Cardiac muscle cell (in vitro differentiated cells and primary cell): ENCODE data around the gene NSRP1. TPM values are rescaled to one million over a fixed set of nuclear protein-coding genes. Genes with fewer than 3 reads are reported as not detected.
"Not testable (repeated sequence)": the region's sequence is repeated elsewhere in the genome, so short reads cannot be mapped to it uniquely, and the experiment has no call there.

Experiments
- DNase-seq, 2 donors: peaks; one replicate each; pipeline versions ENCODE4 v3.0.0 to v3.0.0-alpha.2; 2010 to 2017; ENCODE audit warnings: low read depth in 1 of 2, low spot score in 1 of 2
- H3K27ac ChIP-seq: fragments of 200-600 bp; sonication (generic); 2 replicates; pipeline ENCODE4 v1.5.1; 2016
- H3K27me3 ChIP-seq: fragments of 200-600 bp; sonication (generic); 2 replicates; pipeline ENCODE4 v1.6.0; 2016; ENCODE audit warnings: control low read depth
- H3K36me3 ChIP-seq: fragments of 200-600 bp; sonication (generic); 2 replicates; pipeline ENCODE4 v1.5.1; 2016; ENCODE audit warnings: control low read depth
- H3K4me1 ChIP-seq: fragments of 200-600 bp; sonication (generic); 2 replicates; pipeline ENCODE4 v1.8.1; 2017; ENCODE audit warnings: low read depth, mild to moderate bottlenecking, mixed run types
- H3K4me3 ChIP-seq: fragments of 200-600 bp; sonication (generic); 2 replicates; pipeline ENCODE4 v1.5.1; 2016; ENCODE audit warnings: mild to moderate bottlenecking
- H3K9me3 ChIP-seq: fragments of 200-600 bp; sonication (generic); 2 replicates; pipeline ENCODE4 v1.5.1; 2017; ENCODE audit warnings: low read depth, mild to moderate bottlenecking, control low read depth
- CTCF ChIP-seq: IDR thresholded peaks from 2 replicates; pipeline ENCODE4 v1.5.1; 2012; ENCODE audit warnings: low read depth, mild to moderate bottlenecking, low read length
- polyA plus RNA-seq: library from polyadenylated mRNA; unstranded; fragments of >200 nt; fragmentation: Nextera tagmentation; extraction: Ambion mirVana; gene quantifications from 2 replicates; pipeline ENCODE4 v1.2.1, GENCODE V29; 2016
- total RNA-seq: library from RNA; depleted of rRNA; stranded (reverse); fragments of >200 nt; gene quantifications from 2 replicates; pipeline ENCODE4 v1.2.3, GENCODE V29; 2016

Gene NSRP1
- total and polyA plus RNA-seq, 2 experiments from 2014 or later, result 14.6 to 29.1 TPM

DNA sequence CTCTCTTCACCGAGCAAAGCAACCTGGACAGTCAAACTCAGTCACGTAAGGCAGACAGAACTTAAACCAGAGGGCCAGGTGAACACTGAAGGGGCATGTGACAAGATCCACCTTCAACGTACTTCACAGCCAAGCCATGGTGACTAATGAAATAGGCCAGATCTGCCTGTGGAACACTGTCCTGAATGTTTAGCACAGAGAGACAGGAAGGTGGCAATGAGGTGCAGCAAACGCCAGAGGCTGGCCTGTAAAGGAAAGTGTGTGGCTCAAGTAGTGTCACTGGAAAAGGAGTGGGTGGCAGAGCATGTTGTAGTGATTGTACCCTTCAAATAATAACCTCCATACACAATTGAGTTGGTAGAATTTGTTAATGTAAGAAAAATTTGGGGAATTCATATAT is 80.8 kb downstream of the NSRP1 start:
- Histone ChIP-seq H3K27ac (no peak overlapping the region), H3K9me3 (no peaks in the 10 kb centered on the region), H3K27me3 (no peaks in the 10 kb centered on the region), H3K36me3 (no peaks in the 10 kb centered on the region), H3K4me1 (no peaks in the 10 kb centered on the region), H3K4me3 (no peak overlapping the region)
- no peak for TF ChIP-seq CTCF
- peak in 1 of 2 donors; percentile 13 for DNase-seq

GRCh38 chr17:30199600-30199999 is 83.0 kb downstream of the NSRP1 start:
- TF ChIP-seq CTCF, result no peak
- no peaks in the 10 kb centered on the region for H3K36me3 ChIP-seq
- no peaks in the 10 kb centered on the region for H3K4me1 ChIP-seq
- no peak for DNase-seq
- no peak overlapping the region for H3K4me3 ChIP-seq
- no peaks in the 10 kb centered on the region for H3K9me3 ChIP-seq
- H3K27me3 ChIP-seq, result no peaks in the 10 kb centered on the region
- no peak overlapping the region for H3K27ac ChIP-seq

- no peak overlapping the region for H3K27ac ChIP-seq
- no peaks in the 10 kb centered on the region for H3K4me1 ChIP-seq
- no peak for TF ChIP-seq CTCF
These were observed 83.5 kb downstream of the NSRP1 start for GRCh38 chr17:30200106-30200505.

DNA sequence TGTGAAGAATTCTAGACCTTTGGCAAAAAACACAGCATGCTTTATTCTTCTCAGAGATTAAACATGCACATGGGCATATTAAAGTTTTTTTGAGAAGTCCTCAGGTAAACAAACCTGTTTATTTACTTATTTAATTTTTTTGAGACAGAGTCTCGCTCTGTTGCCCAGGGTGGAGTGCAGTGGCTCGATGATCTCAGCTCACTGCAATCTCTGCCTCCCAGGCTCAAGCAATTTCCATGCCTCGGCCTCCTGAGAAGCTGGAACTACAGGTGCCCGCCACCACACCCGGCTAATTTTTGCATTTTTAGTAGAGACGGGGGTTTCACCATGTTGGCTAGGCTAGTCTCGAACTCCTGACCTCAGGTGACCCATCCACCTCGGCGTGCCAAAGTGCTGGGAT is 84.0 kb downstream of the NSRP1 start:
- not testable (repeated sequence) for H3K27me3 ChIP-seq, H3K4me3 ChIP-seq, H3K27ac ChIP-seq, H3K9me3 ChIP-seq, H3K4me1 ChIP-seq, H3K36me3 ChIP-seq, DNase-seq

More at GRCh38 chr17:30200106-30200505, 83.5 kb downstream of the NSRP1 start:
- Histone ChIP-seq H3K4me3 (no peak overlapping the region), H3K36me3 (no peaks in the 10 kb centered on the region), H3K9me3 (no peaks in the 10 kb centered on the region), H3K27me3 (no peaks in the 10 kb centered on the region)
- DNase-seq, result no peak

GRCh38 chr17:30203471-30203981 is 86.9 kb downstream of the NSRP1 start:
- H3K36me3 ChIP-seq, result no peaks in the 10 kb centered on the region
- no peaks in the 10 kb centered on the region for H3K9me3 ChIP-seq
- H3K27ac ChIP-seq, result no peak overlapping the region
- no peak for DNase-seq
- H3K4me3 ChIP-seq, result no peak overlapping the region
- no peak for TF ChIP-seq CTCF
- H3K27me3 ChIP-seq, result no peaks in the 10 kb centered on the region
- H3K4me1 ChIP-seq, result no peaks in the 10 kb centered on the region

GRCh38 chr17:30207655-30208054 is 91.0 kb downstream of the NSRP1 start:
- no peaks in the 10 kb centered on the region for H3K9me3 ChIP-seq
- no peaks in the 10 kb centered on the region for H3K36me3 ChIP-seq
- H3K4me3 ChIP-seq, result no peak overlapping the region
- no peak for DNase-seq
- H3K4me1 ChIP-seq, result no peaks in the 10 kb centered on the region
- H3K27me3 ChIP-seq, result no peaks in the 10 kb centered on the region
- no peak overlapping the region for H3K27ac ChIP-seq
- TF ChIP-seq CTCF, result no peak
